Measurements from ENCODE around the gene GALNT13.

The GALNT13 gene

DNA sequence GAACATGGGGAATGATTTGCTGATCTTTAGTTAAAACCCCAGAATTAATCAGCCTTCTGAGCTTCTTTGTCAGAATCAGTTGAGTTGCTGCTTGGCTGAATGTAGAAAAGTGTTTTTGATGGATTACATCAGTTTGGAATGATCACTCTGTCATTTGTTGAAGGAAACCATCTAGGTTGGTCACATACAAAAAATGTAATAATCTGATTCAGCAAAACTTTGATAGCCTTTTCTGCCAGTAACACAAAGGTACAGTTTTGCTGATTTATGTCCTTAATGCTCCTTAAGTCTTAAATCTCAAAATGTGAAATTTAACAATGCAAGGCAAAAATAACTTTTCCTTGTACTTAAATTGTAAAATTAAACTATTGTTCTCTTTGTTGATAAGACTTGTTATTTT, 74.3 kb downstream of the GALNT13 start:
- DNase-seq = no peak

DNA sequence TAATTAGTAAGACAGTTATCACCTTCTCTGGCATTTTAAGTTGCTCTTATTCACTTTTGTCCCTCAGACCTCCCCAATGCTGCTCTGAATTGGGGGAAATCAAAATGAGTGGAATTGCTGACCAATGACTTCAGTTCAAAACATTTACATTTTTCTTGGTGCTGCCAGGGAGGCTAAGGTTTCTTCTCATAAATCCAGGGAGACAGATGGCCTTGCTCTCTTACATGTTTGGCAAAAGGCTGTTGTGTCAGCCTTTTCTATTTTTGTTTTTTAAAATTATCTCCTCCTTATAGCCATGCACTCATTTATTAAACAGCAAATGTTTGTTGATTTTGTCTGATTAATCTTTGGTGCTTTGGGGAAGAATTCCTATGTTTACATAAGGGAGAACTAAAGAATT, 82.0 kb downstream of the GALNT13 start:
- no peak for DNase-seq

DNA sequence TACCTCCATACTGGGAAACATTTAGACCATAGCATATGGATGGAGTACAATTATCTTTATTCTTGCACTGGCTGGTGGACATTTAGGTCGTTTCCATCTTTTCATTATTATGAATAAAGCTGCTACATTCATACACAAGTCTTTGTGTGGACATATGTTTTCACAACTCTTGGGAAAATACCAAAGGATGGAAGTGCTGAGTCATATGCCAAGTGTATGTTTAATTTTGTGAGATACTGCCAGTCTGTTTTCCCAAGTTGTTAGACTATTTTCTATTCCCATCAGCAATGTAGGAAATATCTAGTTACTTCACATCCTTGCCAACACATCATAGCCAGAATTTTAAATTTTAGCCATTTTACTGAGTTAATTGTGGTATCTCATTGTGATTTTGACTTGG, 91.5 kb downstream of the GALNT13 start:
- no peak for DNase-seq

DNA sequence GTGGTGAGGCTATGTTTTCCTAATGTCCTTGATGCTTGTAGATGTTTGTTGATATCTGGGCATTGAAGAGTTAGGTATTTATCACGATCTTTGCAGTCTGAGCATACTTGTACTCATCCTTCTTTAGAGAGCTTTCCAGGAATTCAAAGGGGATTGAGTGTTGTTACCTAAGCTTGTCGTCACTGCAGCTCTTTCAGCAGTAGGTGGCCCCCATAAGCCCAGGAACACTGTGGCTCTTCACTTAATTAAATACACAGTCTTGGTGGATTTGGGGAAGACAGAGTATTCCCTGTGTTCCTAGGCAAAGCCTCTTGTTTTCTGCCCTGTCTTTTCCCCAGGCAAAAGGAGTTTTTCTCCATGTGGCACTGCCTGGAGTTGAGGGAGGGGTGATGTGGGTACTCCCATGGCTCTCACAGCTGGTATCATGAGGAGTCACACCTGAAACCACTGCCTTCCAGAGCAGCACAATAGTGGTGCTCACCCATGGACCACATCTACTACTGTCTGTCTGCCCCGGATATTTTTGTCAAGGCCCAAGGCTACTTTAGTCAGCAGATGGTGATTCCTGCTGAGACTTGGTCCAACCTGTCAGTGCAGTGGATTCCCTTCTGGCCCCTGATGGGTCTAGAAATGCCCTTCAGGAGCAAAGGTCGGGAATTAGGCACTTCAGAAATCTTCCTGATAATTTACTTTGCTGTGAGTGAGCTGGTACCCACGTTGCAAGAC, 95.7 kb downstream of the GALNT13 start:
- no peak for DNase-seq

DNA sequence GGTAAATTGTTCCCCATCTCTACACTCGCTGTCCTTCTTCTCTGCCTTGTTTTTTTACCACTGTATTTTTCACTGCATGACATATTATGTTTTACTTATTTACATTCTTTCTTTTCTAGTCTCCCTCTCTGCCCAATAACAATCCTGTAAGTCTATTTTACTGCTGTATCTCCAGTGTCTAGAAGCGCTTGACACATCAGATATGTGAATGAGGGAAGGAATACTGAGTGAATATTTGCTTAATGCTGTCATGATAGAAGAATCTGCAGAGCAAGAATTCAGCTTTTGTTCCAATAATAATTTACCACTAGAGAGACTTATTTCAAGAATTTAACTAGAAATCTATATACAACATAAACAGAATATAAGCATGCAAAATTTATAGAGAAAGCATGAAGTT, 99.5 kb downstream of the GALNT13 start:
- no peak for DNase-seq

DNA sequence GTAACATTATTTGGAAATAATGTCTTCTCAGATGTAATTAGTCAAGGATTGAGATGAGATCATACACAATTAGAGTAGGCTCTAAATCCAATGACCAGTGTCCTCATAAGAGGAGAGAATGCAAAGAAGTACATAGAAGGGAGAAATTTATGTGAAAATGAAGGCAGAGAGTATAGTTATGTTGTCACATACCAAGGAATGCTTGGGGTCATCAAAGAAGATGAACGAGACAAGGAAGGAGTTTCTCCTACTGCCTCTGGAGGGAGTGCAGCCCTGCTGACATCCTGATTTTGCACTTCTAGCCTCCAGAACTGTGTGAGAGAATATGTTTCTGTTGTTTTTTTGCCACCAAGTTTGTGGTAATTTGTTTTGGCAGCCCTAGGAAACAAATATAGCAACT, 100.1 kb downstream of the GALNT13 start:
- no peak for DNase-seq

DNA sequence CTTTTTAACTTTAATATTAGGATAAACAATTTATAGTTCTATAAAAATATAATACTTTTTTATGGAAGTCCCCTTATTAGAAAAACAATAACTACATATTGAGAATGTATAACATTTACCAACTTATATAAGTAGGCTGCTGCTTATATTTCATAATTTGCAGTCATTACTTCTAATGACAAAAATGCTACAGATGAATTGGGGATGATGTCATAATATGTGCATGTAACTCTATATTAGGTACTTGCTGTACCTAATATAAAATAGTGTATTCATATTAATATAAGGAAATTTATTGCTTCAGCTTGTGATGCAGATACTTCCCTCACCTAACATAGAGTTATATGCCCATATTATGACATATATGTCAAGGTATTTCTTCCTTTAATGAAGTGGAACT, 100.7 kb downstream of the GALNT13 start:
- no peak for DNase-seq

DNA sequence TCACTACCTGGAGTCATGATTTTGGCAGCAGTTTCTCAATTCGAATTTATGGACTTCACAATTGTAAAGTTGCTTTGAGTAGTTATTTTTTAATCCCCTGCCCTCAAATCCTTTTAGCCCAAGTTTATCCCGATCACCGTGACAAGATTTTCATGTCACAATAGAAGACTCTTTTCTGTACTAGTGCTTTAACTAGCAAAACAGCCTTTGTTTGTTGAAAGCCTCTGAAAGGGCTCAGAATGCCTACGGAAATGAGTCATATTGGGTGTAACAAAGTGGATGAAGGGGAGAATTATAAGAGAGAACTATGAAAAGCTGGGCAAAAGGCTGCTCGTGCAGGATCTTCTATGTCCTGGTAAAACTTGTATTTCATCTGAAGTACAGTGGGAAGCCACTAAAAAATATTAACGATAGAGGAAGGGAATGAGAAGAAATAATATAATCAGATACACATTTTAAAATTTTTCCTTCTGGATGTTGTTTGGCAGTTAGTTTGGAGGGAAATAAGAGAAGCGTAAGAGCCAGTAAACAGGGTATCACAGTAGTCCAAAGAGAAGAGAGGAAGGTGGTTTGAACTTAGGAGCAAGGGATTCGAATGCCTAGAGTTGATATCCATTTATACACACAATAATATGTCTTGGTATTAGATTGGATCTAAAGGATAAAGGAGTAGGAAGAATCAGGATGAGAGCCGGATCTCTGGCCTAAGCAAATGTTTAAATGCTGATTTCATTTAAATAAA, 114.9 kb downstream of the GALNT13 start:
- DNase-seq = no peak

DNA sequence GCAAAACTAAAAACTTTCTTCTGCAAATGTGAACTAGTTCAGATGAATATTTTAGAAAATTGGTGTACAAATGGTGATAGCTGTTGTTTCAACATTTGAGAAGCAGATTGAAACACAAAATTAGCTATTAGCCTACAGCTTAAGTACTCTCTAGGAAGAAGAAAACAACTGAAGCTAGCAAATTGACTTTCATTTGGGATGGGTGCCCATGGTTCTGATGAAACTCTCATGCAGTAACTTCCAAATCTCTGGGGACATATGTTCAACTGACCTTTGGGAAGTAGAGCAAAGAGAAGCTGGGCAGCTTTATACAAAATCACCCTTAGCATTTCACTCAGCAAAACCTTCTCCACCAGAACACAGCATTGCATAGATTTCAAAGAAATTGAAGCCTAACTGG, 119.0 kb downstream of the GALNT13 start:
- DNase-seq = no peak

DNA sequence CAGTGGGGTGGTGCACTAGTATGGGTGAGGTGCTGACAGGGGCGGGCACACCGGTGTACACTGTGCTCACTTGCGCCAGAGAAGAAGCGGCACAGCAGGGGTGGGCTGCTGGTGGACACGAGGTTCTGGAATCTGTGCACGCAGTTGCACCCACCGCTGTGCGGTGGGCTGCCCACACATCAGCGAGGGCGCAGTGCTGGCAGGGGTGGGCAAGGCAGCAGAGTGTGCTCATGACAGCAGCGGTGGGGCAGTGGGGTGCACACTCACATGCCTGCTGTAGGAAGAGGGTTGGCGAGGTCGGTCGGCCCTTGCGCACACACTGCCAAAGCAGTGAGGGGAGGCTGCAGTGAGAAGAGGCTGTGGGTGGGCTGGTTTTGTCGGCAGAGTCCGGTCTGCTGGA, 141.8 kb downstream of the GALNT13 start:
- DNase-seq = no peak

DNA sequence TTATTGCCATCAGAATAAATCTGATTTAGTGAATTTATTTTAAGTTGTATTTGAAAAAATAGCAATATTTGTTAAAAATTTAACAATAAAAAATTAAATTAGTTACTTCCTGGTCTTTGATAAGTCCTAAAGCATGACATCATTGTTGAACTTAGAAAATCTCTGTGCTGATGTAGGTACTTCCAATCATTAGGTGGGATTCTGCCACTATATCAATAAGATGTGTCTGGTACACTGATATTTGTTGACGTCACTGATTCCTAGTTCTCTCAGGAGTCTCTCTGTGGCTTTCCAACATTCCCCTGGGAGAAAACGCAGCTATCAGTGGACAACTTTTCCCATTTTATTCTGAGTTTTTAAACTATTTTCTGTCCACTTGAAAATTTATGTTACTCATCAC, 143.5 kb downstream of the GALNT13 start:
- DNase-seq = no peak

DNA sequence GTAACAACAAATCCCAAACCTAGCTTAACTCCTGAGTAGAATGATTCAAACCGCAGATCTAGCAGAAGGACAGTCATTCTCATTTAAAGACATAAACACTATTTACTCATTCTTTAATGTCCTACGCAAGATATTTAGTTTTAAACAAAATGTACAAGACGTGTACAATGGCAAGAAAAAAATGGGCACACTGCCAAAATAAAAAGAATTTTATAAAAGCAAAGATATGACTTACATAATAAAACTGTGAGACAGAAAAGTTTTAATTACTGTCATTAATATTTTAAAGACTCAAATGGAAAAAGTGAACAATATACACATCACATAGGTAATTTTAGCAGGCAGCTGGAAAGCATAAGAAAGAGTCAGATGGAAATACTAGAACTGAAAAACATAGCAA, 157.8 kb downstream of the GALNT13 start:
- DNase-seq = no peak

DNA sequence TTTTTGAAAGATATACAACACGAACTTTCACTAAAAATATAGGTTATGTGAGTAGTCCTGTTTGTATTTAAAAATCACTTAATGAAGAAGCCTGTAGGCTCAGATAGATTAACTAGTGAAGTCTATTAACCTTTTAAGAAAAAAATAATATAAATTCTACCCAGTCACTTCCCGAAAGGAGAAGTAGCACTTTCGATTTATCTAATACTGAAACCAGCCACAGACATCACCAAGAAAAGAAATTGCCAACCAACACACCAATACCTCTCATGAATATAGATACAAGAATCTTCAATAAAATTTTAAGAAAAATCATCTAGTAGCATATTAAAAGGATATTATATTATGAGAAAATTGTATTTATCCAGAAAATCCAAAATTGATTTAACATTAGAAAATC, 160.5 kb downstream of the GALNT13 start:
- no peak for DNase-seq

DNA sequence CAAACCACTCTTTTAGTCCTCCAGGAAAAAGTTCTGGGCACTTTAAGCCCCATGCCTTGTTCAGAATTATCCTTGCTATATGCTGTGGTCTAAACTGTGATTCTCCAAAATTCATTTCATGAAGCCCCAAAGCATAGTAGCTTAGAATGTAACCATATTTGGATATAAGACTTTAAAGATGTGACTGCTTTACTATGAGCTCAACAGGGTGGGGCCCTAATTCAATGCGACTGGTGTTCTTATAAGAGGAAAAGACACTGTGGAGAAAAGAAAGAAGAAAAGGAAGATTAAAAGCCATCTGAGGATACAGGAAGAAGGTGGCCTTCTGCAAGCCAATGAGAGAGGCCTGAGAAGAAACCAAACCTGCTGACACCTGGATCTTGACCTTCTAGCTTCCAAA, 174.8 kb downstream of the GALNT13 start:
- DNase-seq = no peak

DNA sequence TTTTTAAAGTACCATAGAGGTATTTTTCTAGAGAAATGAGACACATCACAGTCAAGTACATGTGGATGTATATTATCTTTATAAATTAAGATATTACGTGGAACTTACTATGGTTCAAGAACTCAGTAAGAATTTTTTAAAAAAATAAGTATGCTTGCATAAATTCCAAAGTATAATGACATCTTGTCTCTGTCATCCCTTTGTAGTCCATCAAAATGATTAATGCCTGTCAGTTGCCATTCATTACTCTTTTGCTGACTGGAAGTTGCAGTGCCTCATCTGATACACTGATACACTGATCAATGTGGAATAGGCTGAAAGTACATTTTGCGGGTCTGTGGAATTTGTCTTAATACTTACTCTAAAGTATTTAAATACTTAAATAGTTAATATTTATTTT, 177.2 kb downstream of the GALNT13 start:
- DNase-seq = no peak

DNA sequence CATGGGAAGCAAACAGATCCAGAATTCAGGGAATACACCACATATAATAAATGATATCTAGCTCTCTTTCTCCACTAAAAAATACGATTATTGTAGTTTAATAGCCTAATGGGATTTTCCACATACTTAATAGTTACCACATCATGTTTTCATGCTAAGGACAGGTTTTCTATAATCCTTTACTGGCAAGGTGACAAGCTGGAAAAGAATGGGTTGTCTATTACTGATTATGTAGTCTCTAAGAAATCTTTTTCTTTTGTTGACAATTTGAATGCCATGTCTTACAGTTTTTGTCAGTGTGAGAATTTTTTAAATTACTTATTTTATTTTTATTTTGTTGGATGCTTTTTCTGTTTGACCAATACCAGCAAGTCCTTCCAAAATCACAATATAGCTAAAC, 177.8 kb downstream of the GALNT13 start:
- DNase-seq = no peak

DNA sequence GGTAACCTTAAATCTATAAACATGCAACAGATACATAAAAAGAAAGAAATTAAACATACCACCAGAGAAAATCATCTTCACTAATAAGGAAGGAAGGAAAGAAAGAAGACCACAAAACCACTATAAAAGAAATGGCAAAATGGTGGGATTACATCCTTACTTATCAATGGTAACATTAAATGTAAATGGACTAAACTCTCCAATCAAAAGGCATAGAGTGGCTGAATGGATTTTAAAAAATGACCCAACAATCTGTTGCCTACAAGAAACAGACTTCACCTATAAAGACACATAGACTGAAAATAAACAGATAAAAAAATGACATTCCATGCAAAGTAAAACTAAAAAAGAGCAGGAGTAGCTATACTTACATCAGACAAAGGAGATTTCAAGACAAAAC, 195.4 kb downstream of the GALNT13 start:
- DNase-seq = no peak

DNA sequence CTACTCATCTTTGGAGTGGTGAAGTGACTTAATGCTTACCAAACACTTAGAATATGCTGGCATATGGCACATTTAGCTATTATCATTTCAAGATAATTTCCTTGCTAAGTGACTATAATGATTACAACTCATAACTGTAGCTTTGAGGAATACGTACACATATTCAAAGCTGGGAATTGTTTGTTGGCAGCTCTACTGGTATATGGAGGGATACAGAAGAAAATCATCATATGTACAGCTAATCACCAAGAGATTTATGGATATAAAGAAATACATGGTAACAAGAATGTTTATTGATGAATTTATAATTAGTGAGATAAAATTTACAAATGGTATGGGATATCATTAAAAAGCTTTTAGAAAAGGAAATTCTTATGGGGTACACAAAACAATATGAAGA, 207.2 kb downstream of the GALNT13 start:
- DNase-seq = no peak

DNA sequence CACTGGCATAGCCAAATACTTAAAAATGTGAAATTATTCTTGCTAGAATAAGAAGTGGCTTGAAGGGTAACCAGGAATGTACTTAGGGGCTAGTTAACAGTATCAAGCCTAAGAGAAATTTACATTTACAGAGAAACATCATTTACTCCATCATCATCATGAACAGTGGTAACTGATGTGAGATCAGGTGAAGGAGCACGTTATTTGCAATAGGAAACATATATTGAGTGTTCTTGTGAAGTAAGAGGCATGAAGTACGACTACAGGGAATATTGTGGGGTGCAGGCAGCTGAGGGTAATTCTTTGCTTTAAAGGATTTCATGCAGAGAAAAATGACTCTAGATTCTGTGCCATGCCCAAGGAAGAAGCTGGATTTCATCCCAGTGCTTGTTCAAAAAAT, 220.8 kb downstream of the GALNT13 start:
- DNase-seq = no peak

DNA sequence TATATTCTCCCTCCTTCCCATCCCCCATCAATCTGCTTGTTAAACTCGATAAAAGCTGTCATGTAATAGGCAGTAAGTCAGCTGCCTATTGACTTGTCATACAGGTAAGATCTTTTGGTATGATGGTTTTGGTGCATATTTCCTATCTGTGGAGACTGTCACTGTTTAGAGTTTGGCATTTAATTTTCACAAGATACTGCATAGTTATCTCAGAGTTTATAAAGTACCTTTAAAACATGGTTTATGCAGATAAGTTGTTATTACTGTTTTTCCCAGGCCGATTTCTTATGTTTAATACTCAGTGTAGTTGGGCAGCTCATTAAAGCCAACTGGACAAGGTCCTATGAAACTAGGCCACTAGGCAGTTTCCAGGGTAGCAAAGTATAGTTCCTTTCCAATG, 222.1 kb downstream of the GALNT13 start:
- no peak for DNase-seq

DNA sequence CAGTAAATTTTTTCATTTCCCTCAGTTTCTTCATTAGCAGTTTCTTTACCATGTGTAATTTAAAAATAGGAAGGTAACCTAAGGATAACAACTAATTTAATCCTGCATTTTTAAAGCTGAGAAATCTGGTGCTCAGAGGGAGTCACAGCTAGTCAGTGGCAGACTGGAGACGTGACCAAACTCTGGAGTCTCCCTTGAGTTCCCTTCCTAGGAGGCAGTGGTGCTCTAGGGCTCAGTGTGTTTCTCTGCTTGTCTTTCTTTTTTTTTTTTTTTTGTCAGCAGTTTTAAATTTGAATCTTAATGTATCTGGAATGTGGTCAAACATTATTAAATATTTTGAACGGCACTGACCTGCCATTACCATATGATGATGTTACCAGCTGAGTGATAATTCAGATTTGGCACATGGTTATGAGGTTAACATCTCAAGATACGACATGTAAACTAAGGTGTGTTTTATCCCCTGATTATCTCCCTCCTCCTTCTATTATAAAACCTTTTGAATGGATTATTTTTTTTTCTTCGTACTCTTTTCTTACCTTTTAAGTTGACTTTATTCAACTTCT, 226.2 kb downstream of the GALNT13 start:
- DNase-seq = no peak

DNA sequence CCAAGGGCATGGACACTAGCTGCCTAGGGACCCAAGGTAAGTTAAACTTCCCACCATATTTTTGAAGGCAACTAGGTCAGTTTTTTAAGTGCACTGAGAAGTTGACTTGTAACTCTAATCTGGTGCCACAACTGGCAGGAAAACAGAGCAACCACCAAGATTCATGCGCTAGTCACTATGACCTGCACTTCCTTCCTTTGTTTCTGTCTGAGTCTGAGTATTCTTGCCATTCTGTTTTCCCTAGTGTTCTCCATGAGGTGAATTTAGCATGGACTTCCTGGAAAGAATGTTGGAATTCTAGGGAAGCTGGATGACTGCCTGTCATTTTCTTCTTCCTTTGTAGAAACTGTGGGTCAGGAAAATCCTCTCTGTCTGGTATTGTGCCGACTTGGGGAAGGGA, 249.0 kb downstream of the GALNT13 start:
- no peak for DNase-seq

DNA sequence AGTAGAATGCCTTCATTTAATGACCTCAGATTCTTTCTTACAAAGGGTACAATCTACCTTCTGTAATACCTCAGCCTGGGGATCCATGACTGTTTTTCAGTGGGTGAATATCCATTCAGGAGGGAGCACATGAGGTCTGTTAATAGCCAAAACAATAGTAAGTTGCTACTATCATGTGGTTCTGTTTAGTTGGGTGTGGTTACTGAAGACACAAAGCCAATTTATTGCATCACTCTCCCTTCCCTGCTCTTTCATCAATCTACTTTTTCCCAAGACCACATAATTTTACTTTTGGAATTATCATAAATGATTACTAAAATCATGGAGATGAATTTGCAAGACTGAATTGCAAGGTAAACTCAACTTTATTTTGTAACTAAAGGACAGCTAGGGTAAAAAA, 254.2 kb downstream of the GALNT13 start:
- no peak for DNase-seq

DNA sequence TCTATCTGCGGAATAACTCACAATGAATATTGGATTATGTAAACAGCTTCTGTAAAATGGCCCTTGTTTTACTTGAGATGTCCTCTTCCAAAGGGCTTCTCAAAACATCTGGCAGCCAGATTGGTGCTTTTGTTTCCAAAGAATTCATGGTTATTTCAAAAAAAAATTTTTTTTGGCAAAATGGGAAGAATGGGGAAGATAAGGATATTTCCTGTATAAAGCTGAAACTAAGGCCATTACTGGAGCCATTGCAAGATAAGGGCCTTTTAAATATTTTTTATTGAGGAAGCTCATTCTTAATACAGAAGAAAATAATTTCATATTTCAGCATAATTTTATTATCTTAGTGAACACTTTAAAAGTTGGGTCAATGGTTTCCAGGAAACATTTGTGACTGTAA, 259.1 kb downstream of the GALNT13 start:
- DNase-seq = no peak

DNA sequence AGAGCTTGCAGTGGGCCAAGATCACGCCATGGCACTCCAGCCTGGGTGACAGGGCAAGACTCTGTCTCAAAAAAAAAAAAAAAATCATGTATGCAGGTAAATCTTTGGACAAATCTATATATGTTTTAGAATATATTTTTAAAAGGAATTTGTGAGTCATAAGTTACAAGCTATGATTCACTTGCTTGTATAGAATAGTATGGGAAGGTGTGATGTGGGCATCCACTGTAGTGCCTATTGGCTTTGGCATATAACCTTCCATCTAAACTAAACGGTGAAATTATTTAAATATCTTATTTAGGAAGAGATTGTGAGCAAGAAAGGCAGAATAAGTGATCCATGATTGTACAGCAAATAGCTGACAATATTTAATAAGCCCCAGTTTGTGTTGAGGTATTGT, 261.1 kb downstream of the GALNT13 start:
- no peak for DNase-seq

All from left hindlimb (tissue), 1 donor.